GM21723 (cell line): Measurements from ENCODE around the gene FCRL4.
"Not testable (repeated sequence)": the region's sequence is repeated elsewhere in the genome, so short reads cannot be mapped to it uniquely, and the experiment has no call there.

Experiments used
- ATAC-seq: cut with Tn5 transposase; IDR thresholded peaks from one replicate; pipeline ENCODE4 v1.9.1; 2021; ENCODE audit warnings: mild to moderate bottlenecking, moderate library complexity; ENCODE audit not compliant: unreplicated experiment

Gene FCRL4

DNA sequence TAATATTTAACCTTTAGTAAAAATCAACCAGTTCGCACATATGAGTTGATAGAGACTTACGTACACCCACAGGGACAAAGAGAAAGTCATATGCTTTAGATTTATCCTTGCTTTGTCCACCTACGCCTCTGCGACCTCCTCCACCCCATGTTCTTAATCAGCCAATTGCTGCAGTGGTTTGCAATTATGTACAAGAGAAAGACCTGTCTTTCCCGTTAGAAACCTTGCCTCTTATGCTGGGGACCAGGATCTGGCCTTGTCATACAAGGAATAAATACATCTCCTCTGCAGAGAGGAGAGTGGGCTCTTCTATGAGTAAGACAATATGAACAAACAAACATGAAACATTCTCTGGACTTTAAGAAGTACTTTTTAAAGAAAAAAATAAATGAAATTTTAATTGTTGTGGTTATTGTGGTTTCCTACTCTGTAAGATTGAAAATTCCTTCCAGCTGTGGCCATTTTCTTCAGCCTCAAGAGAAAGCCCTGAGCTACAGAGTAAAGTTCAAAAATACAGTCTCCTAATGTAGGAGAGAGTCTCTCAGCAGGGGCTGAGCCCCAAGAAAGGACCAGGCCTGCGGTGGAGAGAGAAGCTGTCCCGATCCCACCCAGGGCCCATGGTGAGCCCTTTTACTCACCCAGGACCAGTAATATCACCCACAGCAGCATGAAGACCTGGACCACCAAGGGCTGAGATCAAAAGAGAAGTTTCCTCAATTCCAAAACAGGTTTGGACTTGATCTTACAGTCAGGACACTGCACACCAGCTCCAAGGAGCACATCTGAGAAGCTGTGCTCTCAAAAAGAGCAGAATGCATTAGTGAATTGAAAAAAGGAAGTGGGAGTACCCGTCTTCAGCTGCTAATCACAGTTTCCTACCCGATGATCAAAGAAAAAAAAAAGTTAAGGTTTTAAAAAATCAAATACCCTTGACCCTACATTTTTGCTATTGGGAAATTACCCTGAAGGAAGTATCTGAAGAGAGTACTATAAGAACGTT lies 45.9 kb downstream of the FCRL4 start, which contains the start of gene FCRL5:
TSS of gene FCRL5 (minus strand) at position 822 of the 1,000 bp plus-strand sequence. CDS start at position 669, 153 bp downstream.
- ATAC-seq: peak; percentile 87

- ATAC-seq: not testable (repeated sequence)
Observed at GRCh38 chr1:157548081-157548480, 49.8 kb downstream of the FCRL4 start.

- no peak for ATAC-seq
Observed at GRCh38 chr1:157542676-157543075, 55.2 kb downstream of the FCRL4 start.

- ATAC-seq: no peak
Observed at GRCh38 chr1:157540852-157541251, 57.0 kb downstream of the FCRL4 start.

GRCh38 chr1:157540160-157540748 lies 57.6 kb downstream of the FCRL4 start:
- no peak for ATAC-seq

- no peak for ATAC-seq
Observed at GRCh38 chr1:157539568-157539967, 58.3 kb downstream of the FCRL4 start.

GRCh38 chr1:157532569-157532968 lies 65.3 kb downstream of the FCRL4 start:
- ATAC-seq: no peak

DNA sequence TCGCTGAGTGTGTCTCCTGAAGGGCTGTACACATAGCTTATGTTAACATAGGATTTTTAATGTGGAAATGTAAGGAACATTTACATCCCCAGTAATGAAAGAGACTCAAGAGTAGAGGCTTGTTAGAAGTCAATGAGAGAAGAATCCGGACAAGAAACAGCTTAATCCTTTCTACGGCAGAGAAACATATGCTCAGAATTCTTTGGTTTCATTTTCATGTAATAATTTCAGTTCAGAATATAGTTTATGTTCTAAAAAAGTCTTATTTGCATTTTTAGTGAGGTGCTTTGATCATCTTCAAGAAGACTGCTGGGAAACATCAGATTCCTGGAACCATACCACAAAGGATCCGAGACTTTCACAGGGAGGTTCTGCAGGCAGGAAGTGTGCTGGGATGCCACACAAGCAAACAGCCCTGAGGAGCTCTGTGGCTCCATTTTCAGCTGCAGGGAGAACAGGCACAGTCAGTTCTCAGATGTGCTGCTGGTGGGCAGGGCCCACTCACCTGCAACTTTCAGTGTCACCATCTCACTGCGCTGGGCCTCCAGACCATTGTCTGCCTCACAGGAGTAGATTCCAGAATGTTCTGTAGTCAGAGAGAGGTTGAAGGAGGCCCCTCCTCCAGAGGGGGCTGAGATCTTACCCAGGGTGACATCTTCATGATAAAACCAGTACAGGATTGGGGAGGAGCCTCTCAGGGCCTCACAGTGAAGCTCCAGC lies 74.0 kb downstream of the FCRL4 start:
- ATAC-seq: peak; percentile 83
